Measurements from ENCODE around the gene NAV2.

The NAV2 gene

DNA sequence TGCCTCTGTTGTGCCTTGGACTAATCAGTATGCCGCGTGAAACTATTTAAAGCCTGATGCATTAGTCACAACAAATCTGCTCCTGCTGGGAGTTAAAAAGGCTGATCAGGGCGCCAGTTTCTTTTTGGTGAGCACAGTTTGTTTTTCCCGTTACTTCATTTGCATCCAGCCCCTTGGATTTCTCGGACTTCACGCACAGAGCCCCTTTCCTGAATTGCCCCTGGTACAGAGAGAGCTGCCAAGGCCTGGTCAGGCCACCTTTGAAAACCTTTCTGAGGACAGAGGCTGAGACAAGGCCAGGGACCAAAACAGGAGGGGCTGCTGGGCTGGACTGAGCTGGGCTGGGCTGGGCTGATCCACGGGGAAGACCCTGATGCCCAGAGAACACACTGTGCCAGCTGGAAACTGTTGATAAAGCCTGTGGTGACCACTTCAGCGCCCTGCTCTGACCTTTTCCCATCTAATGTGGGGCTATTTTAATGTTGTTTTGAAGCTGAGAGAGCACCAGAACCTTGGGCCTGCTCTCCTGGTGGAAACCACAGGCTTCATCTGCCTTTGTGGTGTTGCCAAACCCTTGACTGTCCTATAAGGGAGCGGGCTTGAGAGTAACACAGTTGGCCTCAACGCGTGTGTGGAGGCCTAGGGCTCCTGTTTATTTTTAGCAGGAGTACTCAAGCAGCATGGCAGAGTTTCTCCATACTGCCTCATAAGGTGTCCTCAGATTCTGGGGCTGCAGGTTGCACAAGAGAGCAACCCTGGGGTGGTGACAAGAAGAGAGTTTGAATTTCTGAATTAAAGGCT lies 44.2 kb downstream of the NAV2 start:
- Histone ChIP-seq H3K4me1 (ENCODE audit: control insufficient read depth, insufficient read depth, low read length) (peaks cover 30% of the 10 kb centered on the region), H3K4me2 (ENCODE audit: low read length) (peak overlapping the region; percentile 31), H3K4me3 (ENCODE audit: low read length) (no peak overlapping the region)

DNA sequence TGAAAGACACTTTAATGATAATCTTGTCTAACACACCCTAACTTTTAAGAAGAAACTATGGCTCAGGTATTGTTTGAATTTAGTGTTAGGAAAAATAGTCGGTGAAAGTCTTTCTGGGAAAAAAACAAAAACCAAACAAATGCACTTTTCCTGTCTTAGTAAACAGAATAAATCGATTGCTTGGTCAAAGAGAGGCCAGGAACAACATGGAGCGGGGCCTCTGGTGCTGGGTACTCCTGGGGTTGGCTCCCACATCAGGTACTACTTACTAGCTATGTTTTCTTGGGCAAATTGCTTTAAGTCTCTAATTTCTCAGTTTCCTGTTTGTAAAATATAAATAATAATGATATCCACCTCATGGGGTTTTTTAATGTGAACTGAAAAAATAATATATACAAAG lies 46.8 kb downstream of the NAV2 start:
- peaks cover 51% of the 10 kb centered on the region for H3K36me3 ChIP-seq (ENCODE audit: insufficient read depth, low read length)
- no peaks in the 10 kb centered on the region for H3K9me3 ChIP-seq (replicated peaks; ENCODE audit: low read length)
- no peak overlapping the region for H3K4me3 ChIP-seq (ENCODE audit: low read length)
- no peaks in the 10 kb centered on the region for H3K27me3 ChIP-seq (ENCODE audit: control insufficient read depth, insufficient read depth, low read length)
- H3K4me2 ChIP-seq (ENCODE audit: low read length), result no peak overlapping the region
- peaks cover 17% of the 10 kb centered on the region for H3K4me1 ChIP-seq (ENCODE audit: control insufficient read depth, insufficient read depth, low read length)
- no peak overlapping the region for H3K9ac ChIP-seq (ENCODE audit: low read depth, low read length)

More for the DNA sequence above, 44.2 kb downstream of the NAV2 start:
- Histone ChIP-seq H3K9me3 (replicated peaks; ENCODE audit: low read length) (no peaks in the 10 kb centered on the region), H3K9ac (ENCODE audit: low read depth, low read length) (peak overlapping the region; percentile 43), H3K27me3 (ENCODE audit: control insufficient read depth, insufficient read depth, low read length) (no peaks in the 10 kb centered on the region), H3K36me3 (ENCODE audit: insufficient read depth, low read length) (peaks cover 57% of the 10 kb centered on the region)

DNA sequence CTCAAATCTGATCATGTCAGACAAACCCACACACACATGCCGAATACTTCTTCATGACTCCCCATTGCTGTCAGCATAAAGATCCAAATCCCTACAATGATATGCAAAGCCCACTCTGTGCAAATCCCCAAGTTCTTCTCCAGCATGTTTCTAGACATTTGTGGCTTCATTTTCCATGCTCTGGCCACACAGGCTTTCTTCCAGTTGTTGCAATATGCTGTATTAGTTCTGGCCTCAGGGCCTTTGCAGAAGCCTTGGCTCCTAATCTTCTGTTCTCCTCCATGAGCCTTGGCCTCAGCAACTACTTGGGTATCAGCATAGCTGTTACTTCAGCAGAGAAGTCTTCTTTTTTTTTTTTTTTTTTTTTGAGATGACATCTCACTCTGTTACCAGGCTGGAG lies 49.6 kb downstream of the NAV2 start:
- Histone ChIP-seq H3K4me3 (ENCODE audit: low read length) (no peak overlapping the region), H3K36me3 (ENCODE audit: insufficient read depth, low read length) (peaks cover 42% of the 10 kb centered on the region), H3K9me3 (replicated peaks; ENCODE audit: low read length) (no peaks in the 10 kb centered on the region), H3K27me3 (ENCODE audit: control insufficient read depth, insufficient read depth, low read length) (no peaks in the 10 kb centered on the region), H3K4me1 (ENCODE audit: control insufficient read depth, insufficient read depth, low read length) (peaks cover 14% of the 10 kb centered on the region), H3K9ac (ENCODE audit: low read depth, low read length) (no peak overlapping the region), H3K4me2 (ENCODE audit: low read length) (no peak overlapping the region)

DNA sequence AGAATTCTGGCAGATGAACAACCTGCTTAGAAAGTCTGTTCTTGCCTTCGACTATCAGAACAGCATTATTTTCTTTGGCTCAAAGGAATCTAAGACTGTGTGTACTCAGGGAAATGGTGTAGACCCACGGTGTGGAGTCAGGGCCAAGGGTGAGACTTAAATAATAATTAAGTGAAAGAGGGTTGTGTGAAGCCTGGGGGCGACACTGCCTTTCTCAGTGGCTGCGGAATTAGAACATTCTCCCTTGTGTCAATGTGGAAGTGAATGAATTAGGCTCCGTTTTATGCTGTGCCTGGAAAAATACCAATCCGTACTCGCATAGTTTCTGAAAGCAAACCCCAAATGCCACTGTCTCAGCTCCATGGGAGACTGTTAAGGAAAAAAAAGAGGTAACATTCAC lies 50.7 kb downstream of the NAV2 start:
- Histone ChIP-seq H3K4me2 (ENCODE audit: low read length) (no peak overlapping the region), H3K9me3 (replicated peaks; ENCODE audit: low read length) (no peaks in the 10 kb centered on the region), H3K9ac (ENCODE audit: low read depth, low read length) (no peak overlapping the region), H3K36me3 (ENCODE audit: insufficient read depth, low read length) (peaks cover 38% of the 10 kb centered on the region), H3K4me3 (ENCODE audit: low read length) (no peak overlapping the region), H3K4me1 (ENCODE audit: control insufficient read depth, insufficient read depth, low read length) (peaks cover 16% of the 10 kb centered on the region), H3K27me3 (ENCODE audit: control insufficient read depth, insufficient read depth, low read length) (no peaks in the 10 kb centered on the region)

DNA sequence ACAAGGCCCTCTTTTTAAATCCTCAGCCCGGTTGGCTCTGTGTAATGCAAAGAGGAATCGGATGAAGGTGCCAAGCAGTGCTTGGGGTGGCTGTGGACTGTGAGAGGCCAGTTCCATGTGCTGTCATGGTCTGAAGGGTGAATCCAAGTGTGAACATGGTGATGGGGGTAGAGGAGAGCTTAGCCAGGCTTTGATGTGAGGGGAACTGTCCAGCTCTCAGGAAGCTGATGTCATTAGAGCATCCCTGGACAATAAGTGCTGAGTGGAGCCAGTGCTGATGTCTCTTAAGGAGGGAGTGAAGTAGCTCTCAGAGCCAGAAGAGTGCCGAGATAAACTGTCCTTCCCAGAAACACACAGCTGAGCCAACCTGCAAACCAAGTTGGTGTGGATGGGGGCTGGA lies 53.6 kb downstream of the NAV2 start:
- H3K9ac ChIP-seq (ENCODE audit: low read depth, low read length), result no peak overlapping the region
- H3K9me3 ChIP-seq (replicated peaks; ENCODE audit: low read length), result no peaks in the 10 kb centered on the region
- H3K36me3 ChIP-seq (ENCODE audit: insufficient read depth, low read length), result peaks cover 32% of the 10 kb centered on the region
- peaks cover 42% of the 10 kb centered on the region for H3K4me1 ChIP-seq (ENCODE audit: control insufficient read depth, insufficient read depth, low read length)
- no peak overlapping the region for H3K4me3 ChIP-seq (ENCODE audit: low read length)
- no peak overlapping the region for H3K4me2 ChIP-seq (ENCODE audit: low read length)
- no peaks in the 10 kb centered on the region for H3K27me3 ChIP-seq (ENCODE audit: control insufficient read depth, insufficient read depth, low read length)

DNA sequence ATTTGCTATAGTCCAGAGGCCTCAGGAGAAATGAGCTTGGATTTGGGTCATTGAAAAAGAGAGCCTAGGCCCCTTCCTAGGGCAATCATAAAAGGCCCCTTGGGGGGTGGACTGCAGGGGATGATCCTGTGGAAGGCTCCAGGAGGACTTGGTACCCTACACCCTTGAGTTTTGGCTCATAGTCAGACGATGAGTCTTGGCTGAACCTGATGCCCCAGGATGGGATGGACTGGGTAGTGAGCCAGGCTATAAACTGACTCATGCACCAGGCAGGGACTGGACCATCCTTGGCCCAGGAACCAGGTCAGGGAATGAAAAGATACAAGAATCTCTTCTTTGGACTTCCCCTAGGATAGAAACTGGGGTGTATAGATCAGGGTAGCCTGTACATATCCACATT lies 54.2 kb downstream of the NAV2 start:
- Histone ChIP-seq H3K9ac (ENCODE audit: low read depth, low read length) (no peak overlapping the region), H3K4me2 (ENCODE audit: low read length) (no peak overlapping the region), H3K4me1 (ENCODE audit: control insufficient read depth, insufficient read depth, low read length) (peaks cover 48% of the 10 kb centered on the region), H3K27me3 (ENCODE audit: control insufficient read depth, insufficient read depth, low read length) (no peaks in the 10 kb centered on the region), H3K4me3 (ENCODE audit: low read length) (no peak overlapping the region), H3K36me3 (ENCODE audit: insufficient read depth, low read length) (peaks cover 26% of the 10 kb centered on the region), H3K9me3 (replicated peaks; ENCODE audit: low read length) (no peaks in the 10 kb centered on the region)

DNA sequence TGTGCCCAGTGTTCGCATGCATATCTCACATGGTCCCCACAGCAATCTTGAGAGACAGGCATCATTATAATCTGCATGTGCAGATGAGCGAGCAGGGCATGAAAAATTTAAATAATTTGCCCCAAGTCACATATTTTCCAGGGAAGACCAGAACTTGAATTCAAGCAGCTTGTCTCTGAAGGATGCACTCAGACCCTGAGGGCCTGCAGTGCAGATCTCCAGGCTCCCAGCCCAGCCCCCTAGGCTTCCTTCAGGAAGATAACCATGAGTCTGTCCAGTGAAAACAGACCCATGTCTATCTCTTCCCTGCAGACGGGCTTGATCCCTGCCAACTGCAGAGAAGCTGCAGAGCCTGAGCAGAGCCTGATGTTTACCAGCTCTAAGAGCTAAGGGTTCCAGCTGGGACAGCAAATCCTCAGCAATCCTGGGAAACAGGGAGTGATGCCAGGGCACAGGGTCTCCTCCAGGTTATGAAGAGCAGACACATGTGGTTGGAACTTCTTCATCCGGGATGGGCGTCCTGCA lies 55.1 kb downstream of the NAV2 start:
- Histone ChIP-seq H3K27me3 (ENCODE audit: control insufficient read depth, insufficient read depth, low read length) (no peaks in the 10 kb centered on the region), H3K4me3 (ENCODE audit: low read length) (no peak overlapping the region), H3K9ac (ENCODE audit: low read depth, low read length) (no peak overlapping the region)

DNA sequence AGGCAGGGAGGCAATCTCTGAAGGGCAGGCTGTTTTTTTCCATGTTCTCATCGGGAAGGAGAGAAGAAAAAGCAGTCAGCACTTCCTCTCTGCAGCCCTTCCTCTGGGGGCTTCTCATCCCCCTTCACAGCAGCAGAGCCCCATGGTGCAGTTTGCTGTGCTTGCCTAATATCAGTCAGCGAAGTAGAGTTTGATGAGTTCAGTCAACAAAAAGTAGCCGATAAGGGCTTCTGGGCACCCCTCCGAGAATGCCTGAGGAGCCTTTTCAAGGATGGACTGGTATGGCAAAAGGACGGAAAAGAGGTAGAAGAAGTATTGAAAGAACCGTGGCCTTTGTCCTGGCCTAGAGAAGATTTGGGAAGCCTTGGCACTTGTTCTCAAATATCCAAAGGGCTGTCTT lies 55.6 kb downstream of the NAV2 start:
- Histone ChIP-seq H3K36me3 (ENCODE audit: insufficient read depth, low read length) (peaks cover 29% of the 10 kb centered on the region), H3K27me3 (ENCODE audit: control insufficient read depth, insufficient read depth, low read length) (no peaks in the 10 kb centered on the region), H3K4me3 (ENCODE audit: low read length) (no peak overlapping the region), H3K4me1 (ENCODE audit: control insufficient read depth, insufficient read depth, low read length) (peaks cover 49% of the 10 kb centered on the region), H3K4me2 (ENCODE audit: low read length) (no peak overlapping the region), H3K9me3 (replicated peaks; ENCODE audit: low read length) (no peaks in the 10 kb centered on the region), H3K9ac (ENCODE audit: low read depth, low read length) (no peak overlapping the region)

More for the DNA sequence above, 55.1 kb downstream of the NAV2 start:
- H3K4me1 ChIP-seq (ENCODE audit: control insufficient read depth, insufficient read depth, low read length), result peaks cover 49% of the 10 kb centered on the region
- H3K9me3 ChIP-seq (replicated peaks; ENCODE audit: low read length), result no peaks in the 10 kb centered on the region
- H3K36me3 ChIP-seq (ENCODE audit: insufficient read depth, low read length), result peaks cover 27% of the 10 kb centered on the region
- no peak overlapping the region for H3K4me2 ChIP-seq (ENCODE audit: low read length)

DNA sequence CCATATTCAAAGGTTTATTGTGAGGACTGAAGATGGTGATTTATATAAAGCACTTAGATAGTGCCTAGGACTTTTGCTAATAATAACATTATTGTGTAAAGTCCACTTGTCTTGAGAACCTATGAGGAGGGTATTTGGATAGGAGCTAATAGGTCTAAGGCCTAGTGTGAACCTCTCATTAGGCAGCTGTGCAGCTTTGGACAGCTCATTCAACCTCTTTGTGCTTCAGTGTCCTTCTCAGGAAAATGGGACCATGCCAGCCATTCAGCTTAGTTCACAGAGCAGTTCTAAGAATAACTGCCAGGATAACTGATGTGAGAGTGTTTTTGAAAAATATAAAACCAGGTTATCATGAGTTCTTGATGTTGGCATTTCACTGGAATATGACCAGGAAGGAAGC lies 56.2 kb downstream of the NAV2 start:
- Histone ChIP-seq H3K4me3 (ENCODE audit: low read length) (no peak overlapping the region), H3K4me1 (ENCODE audit: control insufficient read depth, insufficient read depth, low read length) (peaks cover 49% of the 10 kb centered on the region), H3K9me3 (replicated peaks; ENCODE audit: low read length) (no peaks in the 10 kb centered on the region), H3K9ac (ENCODE audit: low read depth, low read length) (no peak overlapping the region), H3K36me3 (ENCODE audit: insufficient read depth, low read length) (peaks cover 29% of the 10 kb centered on the region), H3K27me3 (ENCODE audit: control insufficient read depth, insufficient read depth, low read length) (no peaks in the 10 kb centered on the region), H3K4me2 (ENCODE audit: low read length) (no peak overlapping the region)

DNA sequence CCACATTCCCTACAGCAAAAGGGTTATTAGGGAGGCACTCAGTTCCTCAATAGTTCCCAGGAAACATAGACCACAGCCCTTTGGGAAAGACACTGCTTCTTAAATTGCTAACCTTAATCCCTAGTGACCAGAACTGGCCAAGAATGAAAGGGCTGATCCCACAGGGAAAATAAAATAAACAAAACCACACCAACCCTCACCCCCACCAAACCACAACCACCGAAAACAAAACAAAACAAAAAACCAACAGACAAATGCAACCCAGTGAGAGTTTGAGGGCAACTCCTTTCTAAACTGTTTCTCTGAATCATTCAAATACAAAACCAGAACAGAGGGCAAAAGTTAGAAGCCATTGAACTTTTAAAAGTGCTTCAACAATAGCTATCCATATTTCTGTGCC lies 57.2 kb downstream of the NAV2 start:
- Histone ChIP-seq H3K4me2 (ENCODE audit: low read length) (peak overlapping the region; percentile 49), H3K27me3 (ENCODE audit: control insufficient read depth, insufficient read depth, low read length) (no peaks in the 10 kb centered on the region), H3K4me1 (ENCODE audit: control insufficient read depth, insufficient read depth, low read length) (peaks cover 49% of the 10 kb centered on the region), H3K36me3 (ENCODE audit: insufficient read depth, low read length) (peaks cover 32% of the 10 kb centered on the region), H3K9ac (ENCODE audit: low read depth, low read length) (no peak overlapping the region), H3K4me3 (ENCODE audit: low read length) (no peak overlapping the region), H3K9me3 (replicated peaks; ENCODE audit: low read length) (no peaks in the 10 kb centered on the region)

DNA sequence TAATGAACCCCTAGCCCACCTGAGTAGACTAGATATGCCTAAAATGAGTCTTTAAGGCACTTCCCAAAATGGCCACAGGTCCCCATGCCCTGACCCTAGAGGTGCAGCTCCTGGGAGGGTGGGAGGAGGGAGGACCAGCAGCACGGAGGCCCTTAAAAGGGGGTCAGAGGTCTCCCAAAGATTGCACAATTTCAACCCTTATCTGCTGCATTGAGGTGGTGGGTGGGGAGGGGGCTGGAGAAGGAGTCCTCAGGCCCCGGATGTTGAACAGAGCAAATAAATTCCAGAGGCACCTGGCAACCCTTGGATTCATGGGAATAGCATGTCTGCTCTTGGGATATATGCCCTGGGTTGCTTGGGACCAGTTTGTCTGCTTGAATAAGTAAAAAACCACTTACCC lies 57.6 kb downstream of the NAV2 start:
- Histone ChIP-seq H3K4me2 (ENCODE audit: low read length) (peak overlapping the region; percentile 49), H3K36me3 (ENCODE audit: insufficient read depth, low read length) (peaks cover 33% of the 10 kb centered on the region), H3K27me3 (ENCODE audit: control insufficient read depth, insufficient read depth, low read length) (no peaks in the 10 kb centered on the region), H3K4me1 (ENCODE audit: control insufficient read depth, insufficient read depth, low read length) (peaks cover 49% of the 10 kb centered on the region), H3K9ac (ENCODE audit: low read depth, low read length) (no peak overlapping the region), H3K9me3 (replicated peaks; ENCODE audit: low read length) (no peaks in the 10 kb centered on the region), H3K4me3 (ENCODE audit: low read length) (no peak overlapping the region)

DNA sequence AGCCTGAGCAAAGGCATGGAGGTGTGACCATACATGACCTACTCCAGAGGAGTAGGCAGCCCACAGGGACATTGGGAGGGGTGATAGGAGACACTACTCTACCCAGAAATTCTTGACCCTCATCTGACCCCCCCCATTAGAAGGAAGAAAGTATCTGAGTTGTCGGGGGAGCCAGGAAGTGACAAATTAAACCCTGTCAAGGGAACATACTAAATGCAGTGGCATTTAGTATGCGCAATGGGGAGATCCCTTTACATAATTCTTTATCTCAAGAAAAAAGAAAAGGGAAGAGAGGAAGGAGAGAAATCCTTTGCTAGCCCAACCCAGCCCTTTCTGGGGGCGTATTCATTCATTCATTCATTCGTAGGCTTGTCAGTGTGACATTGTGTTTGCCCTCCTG lies 58.8 kb downstream of the NAV2 start:
- Histone ChIP-seq H3K4me2 (ENCODE audit: low read length) (no peak overlapping the region), H3K9me3 (replicated peaks; ENCODE audit: low read length) (no peaks in the 10 kb centered on the region), H3K36me3 (ENCODE audit: insufficient read depth, low read length) (peaks cover 37% of the 10 kb centered on the region), H3K27me3 (ENCODE audit: control insufficient read depth, insufficient read depth, low read length) (no peaks in the 10 kb centered on the region), H3K4me1 (ENCODE audit: control insufficient read depth, insufficient read depth, low read length) (peaks cover 49% of the 10 kb centered on the region), H3K4me3 (ENCODE audit: low read length) (no peak overlapping the region), H3K9ac (ENCODE audit: low read depth, low read length) (no peak overlapping the region)

Measured in skeletal muscle satellite cell (primary cell).